NCI-H82 (cell line): ENCODE measurements around the gene ACAD10.
"Not testable (repeated sequence)": the region's sequence is repeated elsewhere in the genome, so short reads cannot be mapped to it uniquely, and the experiment has no call there.

Experiments used
- DNase-seq: peaks from one replicate; lab custom pipeline; 2025; lab: John Stamatoyannopoulos, UW

ACAD10 gene

DNA sequence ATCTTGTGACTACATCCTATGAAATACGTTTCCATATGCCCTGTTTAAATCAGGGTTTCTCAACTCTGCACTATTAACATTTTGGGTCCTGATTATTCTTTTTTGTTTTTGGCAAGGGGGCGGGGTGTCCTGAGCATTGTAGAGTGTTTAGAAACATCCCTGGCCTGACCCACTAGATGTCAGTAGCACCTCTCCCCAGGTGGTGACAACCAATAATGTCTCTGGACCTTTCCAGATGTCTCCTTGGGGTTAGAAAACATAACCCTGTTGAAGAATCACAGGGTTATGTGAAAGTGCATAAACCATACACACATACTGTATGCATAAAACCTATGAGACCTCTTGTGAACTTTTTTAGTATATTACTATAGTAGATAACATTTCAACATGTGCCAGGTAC is 1.4 kb downstream of the ACAD10 start:
- DNase-seq = peak; percentile 12

DNA sequence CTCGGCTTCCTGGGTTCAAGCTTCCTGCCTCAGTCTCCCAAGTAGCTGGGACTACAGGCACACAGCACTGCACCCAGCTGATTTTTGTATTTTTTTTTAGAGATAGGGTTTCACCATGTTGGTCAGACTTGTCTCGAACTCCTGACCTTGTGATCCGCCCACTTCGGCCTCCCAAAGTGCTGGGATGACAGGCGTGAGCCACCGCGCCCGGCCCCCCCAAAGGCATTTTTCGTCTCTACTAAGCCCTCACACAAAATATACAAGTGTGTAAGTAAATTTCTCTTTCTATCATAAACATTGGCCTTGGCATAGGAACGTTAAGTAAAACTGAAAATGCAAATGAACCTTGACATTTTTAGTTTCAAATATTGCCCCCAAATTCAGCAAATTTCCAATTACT is 2.1 kb downstream of the ACAD10 start:
- no peak for DNase-seq

DNA sequence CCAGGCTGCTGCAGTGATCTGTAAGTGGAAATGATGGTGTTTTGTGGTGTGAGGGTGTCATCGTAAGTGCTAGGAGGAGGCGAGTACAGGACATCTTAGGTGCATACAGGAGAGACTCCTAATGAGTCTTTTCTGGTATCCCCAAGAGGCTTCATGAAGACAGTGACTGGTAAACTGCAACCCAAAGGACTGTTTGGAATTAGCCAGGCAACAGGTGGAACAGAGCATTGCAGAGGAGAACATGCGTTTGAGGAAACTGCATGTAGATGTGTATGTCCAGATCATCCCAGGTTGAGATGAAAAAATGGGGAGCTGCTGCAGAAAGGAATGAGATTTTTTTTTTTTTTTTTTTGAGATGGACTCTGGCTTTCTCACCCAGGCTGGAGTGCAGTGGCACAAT is 5.4 kb downstream of the ACAD10 start:
- DNase-seq = no peak

DNA sequence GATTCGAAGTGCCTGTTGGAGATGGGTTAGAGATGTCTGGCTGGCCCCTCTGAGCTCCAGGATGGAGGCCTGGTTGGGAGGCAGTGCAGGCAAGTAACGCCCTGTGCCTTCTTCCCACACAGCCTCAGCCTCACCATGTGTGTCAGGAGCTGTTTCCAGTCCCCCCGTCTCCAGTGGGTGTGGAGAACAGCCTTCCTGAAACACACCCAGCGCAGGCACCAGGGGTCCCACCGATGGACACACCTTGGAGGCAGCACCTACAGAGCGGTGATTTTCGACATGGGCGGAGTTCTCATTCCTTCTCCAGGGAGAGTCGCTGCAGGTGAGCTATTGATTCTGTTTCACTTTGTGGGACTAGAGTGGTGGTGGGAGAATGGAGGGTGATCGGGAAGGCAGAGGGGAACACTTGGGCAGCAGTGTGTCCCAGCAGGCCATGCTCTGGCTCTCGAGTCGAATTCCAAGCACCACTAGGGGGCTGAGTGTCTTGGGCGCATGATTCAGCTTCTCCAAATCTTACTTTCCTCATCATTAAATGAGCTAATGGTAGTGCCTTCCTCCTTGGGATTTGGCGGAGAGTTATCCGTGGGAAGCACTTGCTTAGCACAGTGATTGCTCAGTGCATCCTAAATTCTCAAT is 6.8 kb downstream of the ACAD10 start:
- DNase-seq = peak; percentile 16

DNA sequence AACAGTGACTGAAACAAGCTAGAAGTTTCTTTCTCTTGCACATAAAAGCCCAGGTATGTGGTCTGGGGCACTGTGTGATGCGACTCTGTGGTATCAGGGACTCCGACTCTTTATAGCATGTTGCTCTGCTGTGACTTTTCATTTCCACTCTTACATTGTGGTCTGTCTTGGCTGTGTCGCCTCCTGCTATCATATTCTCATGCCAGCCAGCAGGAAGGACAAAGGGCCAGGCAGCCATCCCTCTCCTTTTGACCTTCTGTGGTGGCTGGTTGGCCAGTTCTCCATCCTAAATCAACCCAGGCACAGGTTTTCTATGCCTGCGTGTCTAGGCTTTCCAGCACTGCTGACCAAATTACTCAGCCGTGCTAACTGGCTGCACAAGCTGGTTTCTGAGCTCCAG is 8.0 kb downstream of the ACAD10 start:
- DNase-seq = no peak

DNA sequence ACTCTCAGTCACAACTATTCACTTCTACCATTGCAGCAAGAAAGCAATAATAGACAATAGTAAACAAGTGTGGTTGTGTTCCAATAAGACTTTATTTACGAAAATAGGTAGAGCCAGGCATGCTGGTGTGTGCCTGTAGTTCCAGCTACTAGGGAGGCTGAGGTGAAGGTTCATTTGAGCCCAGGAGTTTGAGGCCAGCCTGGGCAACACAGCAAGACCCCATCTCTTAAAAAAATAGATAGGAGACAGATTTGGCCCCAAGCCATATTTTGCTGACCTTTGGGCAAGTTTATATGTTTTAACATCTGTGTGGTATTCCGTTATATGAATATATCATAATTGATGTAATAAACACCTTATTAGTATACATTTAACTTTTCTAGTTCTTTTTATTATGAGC is 14.1 kb downstream of the ACAD10 start:
- DNase-seq = no peak

DNA sequence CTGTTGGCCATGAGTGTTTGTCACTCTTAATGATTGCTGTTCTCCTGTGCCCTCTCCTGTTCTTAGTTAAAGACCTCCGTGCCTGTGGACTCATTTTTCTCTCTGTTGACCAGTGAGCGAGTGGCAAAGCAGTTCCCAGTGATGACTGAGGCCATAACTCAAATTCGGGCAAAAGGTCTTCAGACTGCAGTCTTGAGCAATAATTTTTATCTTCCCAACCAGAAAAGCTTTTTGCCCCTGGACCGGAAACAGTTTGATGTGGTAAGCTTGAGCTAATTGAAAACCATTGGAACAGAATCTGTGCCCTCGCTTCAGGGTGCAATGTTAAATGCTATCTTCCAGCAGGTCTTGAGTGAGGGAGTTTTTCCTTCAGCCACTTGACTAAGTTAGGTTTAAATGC is 19.8 kb downstream of the ACAD10 start:
- DNase-seq = no peak

DNA sequence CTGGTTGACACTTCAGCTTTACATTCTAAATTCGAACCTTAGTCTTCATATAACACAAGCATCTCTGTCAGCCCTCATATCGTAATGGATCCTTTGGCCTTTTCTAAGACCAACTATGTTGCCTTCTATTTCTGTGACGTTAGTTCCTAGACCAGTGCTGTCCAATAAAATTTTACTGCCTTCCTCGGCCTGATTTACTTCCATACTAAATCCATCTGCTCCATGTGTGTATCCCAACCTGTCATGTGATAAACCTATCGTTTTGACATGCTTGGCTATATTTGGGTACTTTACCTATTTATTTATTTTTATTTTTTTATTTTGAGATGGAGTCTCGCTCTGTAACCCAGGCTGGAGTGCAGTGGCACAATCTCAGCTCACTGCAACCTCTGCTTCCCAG is 20.3 kb downstream of the ACAD10 start:
- no peak for DNase-seq

DNA sequence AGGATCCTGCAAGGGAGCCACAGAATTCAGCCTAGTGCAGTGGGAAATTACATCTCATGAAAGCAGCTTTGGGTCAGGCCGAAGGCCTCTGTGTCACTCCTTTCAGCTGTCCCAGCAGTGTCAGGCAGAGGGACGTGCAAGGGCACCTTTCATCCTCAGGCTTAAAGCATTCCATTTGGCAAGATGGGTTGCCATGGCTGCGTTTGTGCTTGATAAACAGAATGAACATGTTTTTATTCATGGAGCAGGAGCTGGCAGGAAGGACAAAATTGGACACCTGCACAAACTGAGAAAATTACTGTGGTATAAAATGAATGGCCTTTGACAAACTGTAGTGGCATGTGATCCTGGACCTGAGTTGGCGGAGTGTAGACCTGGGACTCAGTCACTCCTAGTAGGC is 29.4 kb downstream of the ACAD10 start:
- DNase-seq = no peak

DNA sequence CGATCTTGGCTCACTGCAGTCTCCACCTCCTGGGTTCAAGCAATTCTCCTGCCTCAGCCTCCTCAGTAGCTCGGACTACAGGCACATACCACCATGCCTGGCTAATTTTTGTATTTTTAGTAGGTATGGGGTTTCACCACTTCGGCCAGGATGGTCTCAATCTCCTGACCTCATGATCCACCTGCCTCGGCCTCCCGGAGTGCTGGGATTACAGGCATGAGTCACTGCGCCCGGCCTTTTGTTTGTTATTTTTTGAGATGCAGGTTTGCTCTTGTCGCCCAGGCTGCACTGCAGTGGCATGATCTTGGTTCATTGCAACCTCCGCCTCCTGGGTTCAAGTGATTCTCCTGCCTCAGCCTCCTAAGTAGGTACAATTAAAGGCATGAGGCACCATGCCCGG is 33.5 kb downstream of the ACAD10 start:
- DNase-seq = not testable (repeated sequence)

DNA sequence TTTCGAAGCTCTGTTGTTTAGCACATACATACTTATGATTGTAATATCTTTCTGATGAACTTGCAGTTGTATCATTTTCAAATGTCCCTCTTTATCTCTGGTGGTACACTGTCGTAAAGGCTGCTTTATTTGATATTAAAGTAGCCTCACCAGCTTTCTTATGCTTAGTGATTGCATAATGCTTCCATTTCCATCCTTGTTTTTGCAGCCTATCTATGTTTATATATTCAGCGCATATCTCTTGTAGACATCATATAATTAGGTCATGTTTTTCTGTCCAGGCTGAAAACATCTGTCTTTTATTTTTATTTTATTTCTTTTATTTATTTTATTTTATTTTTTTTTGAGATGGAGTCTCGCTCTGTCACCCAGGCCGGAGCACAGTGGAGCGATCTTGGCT is 34.6 kb downstream of the ACAD10 start:
- DNase-seq = no peak

DNA sequence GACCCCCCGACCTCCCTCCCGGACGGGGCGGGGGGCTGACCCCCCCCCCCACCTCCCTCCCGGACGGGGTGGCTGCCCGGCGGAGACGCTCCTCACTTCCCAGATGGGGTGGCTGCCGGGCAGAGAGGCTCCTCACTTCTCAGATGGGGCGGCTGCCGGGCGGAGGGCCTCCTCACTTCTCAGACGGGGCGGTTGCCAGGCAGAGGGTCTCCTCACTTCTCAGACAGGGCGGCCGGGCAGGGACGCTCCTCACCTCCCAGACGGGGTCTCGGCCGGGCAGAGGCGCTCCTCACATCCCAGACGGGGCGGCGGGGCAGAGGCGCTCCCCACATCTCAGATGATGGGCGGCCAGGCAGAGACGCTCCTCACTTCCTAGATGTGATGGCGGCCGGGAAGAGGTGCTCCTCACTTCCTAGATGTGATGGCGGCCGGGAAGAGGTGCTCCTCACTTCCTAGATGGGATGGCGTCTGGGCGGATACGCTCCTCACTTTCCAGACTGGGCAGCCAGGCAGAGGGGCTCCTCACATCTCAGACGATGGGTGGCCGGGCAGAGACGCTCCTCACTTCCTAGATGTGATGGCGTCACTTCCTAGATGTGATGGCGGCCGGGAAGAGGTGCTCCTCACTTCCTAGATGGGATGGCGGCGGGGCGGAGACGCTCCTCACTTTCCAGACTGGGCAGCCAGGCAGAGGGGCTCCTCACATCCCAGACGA is 38.0 kb downstream of the ACAD10 start:
- DNase-seq = not testable (repeated sequence)

DNA sequence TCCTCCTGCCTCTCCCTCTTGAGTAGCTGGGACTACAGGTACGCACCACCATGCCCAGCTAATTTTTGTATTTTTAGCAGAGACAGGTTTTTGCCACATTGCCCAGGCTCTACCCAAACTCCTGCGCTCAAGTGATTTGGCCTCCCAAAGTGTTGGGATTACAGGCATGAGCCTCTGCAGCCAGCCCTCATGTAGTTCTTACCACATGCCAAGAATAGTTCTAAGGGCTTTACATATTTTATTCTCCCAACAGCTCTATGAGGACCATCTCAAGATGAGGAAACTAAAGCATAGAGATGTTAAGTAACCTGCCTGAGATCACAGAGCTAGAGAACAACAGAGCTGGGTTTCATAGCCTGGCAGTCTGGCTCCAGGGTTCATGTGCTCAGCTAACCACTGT is 42.9 kb downstream of the ACAD10 start:
- no peak for DNase-seq

DNA sequence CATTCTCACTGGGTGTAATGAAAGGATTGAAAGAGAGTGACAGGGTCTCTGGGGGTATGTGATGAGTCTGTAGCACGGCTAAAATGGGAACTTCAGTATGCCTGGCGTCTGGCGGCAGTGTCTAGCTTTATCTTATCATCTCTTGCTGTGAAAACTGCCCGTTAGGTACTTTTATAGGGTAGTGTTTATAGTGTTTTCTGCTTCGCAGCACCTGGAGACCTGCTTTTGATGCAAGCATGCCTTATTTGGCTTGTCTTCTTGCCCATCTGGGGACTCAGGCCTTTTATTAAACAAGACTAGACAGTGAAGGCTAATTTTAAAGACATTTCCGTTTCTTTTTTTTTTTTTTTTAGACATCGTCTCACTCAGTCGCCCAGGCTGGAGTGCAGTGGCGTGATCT is 44.6 kb downstream of the ACAD10 start:
- DNase-seq = no peak

DNA sequence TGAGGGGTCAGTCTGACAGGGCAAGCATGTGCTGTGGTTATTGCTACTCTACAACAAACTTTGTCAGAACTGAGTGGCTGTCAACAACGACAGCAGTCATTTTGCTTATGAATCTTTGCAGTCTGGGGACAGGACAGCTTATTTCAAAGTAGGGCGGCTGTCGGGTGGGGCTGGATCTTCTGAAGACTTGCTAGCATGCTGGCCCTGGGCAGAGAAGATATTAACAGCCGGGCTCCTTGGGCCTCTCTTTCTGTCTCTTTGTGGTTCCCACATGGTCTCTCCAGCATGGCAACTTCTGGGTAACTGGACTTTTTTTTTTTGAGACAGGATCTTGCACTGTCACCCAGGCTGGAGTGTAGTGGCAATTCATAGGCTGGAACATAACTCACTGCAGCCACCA is 46.9 kb downstream of the ACAD10 start:
- no peak for DNase-seq

DNA sequence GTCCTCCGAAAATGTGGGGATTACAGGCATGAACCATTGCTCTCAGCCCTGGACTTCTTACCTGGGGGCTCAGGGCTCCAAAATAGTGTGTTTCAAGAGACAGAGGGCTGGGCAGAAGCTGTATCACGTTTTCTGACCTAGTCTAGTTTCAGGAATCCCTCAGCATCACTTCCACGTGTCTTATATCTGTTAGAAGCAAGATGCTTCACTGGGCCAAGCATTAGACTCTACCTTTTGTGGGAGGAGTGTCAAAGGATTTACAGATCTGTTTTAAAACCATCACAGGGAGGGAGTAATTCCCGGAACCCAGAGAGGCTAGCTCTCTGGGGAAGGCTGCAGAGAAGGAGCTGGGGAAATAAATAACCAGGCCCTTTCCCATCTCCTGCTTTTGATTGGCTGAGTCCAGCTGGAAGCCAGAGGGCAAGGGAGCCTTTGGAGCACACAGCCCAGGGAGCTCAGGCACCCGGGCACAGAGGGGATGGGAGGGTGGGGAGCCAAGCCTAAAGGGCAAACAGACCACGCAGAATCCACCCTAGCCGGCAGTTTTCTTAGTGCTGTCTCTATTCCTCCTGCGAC is 47.6 kb downstream of the ACAD10 start:
- no peak for DNase-seq

DNA sequence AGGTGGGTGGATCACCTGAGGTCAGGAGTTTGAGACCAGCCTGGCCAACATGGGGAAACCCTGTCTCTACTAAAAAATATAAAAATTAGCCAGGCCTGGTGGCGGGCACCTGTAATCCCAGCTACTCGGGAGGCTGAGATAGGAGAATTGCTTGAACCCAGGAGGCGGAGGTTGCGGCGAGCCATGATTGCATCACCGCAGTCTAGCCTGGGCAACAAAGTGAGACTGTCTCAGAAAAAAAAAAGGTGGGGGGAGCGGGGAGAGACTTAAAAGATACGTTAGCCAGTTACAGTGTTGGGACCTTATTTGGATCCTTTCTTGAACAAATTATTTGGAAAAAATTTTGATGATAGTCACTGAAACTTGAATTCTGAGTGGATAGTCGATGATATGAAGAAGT is 53.7 kb downstream of the ACAD10 start:
- not testable (repeated sequence) for DNase-seq

DNA sequence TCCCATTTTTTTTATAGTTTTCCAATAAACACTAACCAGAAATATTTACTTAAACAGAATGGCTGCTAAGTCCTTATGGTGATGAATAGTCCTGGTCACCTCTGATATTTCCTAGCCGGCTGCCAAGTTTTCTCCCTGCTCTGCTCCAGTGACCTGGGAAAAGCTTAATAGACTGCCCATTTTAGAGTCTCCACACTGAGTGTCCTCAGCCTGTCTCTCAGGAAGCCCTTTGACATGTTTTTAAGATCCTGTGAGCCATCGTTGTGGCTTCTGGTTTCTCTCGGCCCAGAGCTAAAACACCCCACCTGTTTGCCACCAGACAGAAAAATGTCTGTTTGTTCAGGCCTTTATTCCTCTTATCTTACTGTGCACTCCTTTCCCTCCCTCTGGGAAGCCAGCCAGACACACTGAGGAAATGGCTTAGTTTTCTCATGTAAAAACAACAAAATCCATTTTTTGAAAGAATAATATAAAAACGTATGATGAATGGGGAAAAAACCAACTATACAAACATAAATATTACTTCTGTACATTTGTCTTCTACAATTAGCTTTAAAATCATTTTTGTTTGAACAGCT is 55.5 kb downstream of the ACAD10 start:
- no peak for DNase-seq

DNA sequence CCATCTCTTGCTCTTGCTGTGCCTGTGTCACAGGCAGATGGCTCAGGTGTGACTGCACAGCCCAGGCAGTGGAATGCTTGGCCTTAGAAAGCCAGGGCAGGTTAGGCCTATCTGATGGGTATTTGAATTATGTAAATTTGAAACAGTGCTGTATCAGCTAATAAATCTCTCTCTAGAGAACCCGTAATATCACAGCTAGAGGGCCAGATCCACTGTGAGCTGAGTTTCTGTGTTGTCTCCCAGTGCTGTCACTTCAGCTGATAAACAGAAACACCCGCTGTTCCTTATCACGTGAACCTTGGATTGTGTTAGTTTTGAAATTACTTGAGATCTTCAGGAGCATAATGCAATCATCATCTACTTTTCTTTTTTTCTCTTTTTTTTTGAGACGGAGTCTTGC is 59.4 kb downstream of the ACAD10 start:
- DNase-seq = no peak

DNA sequence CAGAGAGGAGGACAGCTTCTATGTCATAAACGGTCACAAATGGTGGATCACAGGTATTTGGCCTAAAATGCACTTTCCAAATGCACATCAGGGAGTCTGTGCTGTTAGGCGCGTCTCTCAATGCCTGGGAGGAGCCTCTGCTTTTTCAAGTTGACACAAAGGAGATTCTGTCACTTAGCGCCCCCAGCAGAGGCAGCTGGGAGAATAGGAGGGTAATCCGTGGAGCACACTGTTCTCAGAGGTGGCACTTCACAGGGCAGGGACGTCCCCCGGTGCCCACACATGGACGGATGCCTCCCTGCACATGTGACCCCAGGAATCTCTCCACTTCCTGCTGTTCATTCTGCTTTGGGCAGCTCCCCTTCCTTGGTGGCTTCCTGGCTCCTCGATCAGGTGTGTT is 61.5 kb downstream of the ACAD10 start:
- DNase-seq = no peak

DNA sequence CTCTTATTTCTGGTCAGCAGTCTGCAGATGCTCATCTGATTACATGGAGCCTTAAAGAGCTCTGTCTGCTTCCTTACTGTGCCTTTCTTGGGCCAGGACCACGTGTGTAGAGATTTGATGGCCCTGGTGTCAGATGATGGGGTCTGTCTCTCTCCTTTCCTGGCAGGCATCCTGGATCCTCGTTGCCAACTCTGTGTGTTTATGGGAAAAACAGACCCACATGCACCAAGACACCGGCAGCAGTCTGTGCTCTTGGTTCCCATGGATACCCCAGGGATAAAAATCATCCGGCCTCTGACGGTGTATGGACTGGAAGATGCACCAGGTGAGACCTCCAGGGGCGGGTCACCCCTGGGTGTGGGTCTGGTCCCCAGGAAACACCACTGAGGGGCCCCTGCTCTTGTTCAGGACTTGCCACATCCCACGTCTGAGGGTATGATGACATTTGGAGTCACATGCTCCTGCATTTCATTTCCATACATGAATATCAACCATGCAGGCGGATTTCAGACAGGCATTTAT is 62.4 kb downstream of the ACAD10 start:
- DNase-seq = no peak

DNA sequence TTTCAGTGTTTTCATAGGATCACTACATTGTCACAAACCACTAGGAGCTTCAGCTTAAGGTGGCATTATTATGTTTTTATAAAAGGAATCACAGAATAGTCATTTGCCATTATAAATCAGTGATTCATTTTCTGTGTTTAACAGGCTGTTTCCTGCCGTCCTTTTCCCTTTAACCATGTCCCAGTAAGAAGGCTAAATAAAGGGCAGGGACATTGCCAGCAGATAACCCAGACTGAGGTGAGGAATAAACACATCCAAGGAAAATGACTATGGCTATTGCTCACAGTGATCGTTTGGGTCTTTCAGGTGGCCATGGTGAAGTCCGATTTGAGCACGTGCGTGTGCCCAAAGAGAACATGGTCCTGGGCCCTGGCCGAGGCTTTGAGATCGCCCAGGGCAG is 63.0 kb downstream of the ACAD10 start:
- no peak for DNase-seq

DNA sequence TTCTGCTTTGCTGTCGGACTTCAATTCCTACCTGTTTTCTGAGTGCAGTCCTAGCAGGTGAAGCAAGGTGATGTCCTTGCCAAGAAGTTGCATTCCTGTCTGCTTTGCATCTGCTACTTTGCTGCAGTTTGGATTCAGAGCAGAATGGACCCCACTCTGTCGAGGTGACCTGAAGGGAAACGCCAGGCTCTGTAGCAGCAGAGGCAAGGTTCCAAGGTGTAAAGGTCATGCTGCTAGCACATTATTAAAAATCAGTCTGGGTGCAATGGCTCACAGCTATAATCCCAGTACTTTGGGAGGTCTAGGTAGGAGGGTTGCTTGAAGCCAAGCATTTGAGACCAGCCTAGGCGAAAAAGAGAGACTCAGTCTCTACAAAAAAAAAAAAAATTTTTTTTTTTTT is 63.5 kb downstream of the ACAD10 start:
- DNase-seq = no peak
